Hematopoietic multipotent progenitor cell treated with erythropoietin and hydrocortisone succinate and interleukin-3 and kit ligand, for 15 days (in vitro differentiated cells): ENCODE data around the gene FCN2.

Source experiments
- DNase-seq: peaks from one replicate; pipeline ENCODE4 v3.0.0-alpha.2; 2015; ENCODE audit warnings: low spot score

FCN2 gene

GRCh38 chr9:134880484-134881312 is at the start of gene FCN2:
FCN2 (plus strand) TSS chr9:134880810; CDS start chr9:134880822, 12 bp downstream.
- DNase-seq: no peak

DNA sequence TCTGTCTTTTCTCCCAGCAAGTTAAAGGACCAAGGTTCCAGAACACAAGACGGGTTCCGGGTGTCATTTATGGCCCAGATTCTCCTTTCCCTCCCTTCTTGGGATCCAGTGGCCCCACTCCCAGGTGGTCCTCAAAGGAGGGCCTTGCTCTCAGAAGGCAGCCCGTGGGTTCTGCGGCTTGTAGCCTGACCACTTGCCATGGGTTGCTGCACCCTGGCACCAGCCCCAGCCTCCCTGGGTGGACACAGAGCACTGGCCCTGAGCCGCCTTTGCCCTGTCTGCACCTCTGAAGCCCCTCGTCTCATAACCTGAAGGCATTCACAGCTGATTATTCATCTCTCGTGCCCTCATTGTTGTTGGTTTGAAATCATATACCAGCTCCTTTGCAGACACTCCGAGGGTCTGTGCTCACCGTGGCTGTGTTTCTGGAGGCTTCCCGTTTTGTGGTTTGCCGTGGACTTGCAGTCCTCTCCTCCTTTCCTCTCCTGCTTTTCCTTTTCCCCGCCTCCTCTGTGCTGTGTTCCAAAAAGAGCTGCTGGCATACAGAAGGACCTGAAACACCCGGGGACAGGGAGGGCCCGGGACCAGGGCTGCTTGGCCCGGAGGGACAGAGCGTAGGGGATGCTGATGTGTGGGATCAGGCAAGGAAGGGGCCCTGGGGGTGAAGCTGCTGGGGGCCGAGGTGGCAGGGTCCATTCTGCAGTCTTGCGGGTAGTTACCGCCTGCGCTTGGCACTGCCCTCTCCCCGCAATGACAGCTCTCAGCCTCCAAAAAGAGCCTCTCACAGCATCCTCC is 49.5 kb upstream of the FCN2 start:
- no peak for DNase-seq

GRCh38 chr9:134832471-134832870 is 48.1 kb upstream of the FCN2 start:
- no peak for DNase-seq

- no peak for DNase-seq
These were observed 47.2 kb upstream of the FCN2 start for GRCh38 chr9:134833294-134833880.

DNA sequence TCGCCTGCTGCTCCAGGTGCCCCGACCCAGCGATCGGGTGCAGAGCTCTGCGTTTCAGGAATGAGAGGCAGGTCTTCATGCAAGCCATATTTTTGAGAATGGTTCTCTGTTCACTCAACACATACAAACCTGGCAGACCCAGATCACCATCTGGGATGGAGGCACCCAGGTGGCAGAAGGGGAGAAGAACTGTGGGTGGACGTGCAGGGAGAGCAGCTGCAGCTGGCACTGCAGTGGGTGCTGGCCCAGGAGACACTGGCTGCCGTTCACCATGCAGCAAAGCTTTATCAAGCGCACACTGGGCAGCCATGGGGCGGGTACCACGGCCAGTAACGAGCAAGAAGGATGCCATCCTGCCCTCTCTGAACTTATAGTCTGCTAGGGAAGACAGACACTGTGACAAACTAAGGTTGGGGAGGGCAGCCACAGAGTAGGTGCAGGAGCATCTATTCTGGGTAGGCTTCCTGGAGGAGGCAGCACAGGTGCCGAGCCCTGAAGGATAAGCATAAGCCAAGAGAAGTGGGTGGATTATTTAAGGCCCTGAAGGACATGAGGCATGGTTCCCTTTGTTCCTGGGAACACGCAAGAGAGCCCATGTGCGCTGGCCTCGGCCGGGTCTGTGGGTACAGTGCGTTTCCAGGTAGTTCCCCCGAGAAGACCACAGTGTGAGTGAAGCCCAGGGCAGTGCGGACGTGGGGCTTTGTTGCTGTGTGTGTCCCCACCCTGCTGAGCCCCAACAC is 46.2 kb upstream of the FCN2 start:
- no peak for DNase-seq

DNA sequence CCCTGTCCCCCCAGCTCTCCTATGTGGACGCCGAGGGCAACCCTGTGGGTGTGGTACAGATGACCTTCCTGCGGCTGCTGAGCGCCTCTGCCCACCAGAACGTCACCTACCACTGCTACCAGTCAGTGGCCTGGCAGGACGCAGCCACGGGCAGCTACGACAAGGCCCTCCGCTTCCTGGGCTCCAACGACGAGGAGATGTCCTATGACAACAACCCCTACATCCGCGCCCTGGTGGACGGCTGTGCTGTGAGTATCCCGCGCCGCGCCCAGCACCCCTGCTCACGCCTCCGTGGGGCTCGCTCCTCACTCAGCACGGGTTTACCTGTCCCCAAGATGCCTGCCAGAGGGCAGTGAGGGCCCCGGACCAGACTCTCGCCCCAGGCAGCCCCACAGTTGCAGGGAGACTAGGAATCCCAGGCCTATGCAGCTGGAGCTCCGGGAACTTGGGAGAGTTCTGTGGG is 45.6 kb upstream of the FCN2 start:
- DNase-seq: no peak

DNA sequence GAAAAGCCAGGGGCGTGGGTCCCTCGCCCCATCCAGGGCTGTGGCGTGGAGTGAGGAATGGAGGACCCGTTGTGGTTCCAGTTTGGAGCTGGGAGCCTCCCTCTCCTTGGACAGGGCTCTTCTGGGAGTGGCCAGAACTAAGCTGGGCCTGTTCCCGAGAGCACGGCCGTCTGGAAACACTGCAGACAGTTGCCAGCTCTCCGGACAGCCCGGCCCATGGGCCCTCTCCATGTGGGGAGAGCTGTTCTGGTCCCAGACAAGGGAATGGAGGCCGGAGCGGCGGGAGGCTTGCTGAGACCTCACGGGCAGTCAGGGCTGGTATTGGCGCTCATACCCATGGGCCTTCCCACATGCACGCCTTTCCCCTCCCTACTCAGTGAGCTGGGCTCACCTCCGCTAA is 45.2 kb upstream of the FCN2 start:
- DNase-seq: no peak

GRCh38 chr9:134835987-134836386 is 44.6 kb upstream of the FCN2 start:
- DNase-seq: no peak

- DNase-seq: no peak
These were observed 44.1 kb upstream of the FCN2 start for GRCh38 chr9:134836406-134836970.

- DNase-seq: no peak
These were observed 43.1 kb upstream of the FCN2 start for GRCh38 chr9:134837529-134837928.

DNA sequence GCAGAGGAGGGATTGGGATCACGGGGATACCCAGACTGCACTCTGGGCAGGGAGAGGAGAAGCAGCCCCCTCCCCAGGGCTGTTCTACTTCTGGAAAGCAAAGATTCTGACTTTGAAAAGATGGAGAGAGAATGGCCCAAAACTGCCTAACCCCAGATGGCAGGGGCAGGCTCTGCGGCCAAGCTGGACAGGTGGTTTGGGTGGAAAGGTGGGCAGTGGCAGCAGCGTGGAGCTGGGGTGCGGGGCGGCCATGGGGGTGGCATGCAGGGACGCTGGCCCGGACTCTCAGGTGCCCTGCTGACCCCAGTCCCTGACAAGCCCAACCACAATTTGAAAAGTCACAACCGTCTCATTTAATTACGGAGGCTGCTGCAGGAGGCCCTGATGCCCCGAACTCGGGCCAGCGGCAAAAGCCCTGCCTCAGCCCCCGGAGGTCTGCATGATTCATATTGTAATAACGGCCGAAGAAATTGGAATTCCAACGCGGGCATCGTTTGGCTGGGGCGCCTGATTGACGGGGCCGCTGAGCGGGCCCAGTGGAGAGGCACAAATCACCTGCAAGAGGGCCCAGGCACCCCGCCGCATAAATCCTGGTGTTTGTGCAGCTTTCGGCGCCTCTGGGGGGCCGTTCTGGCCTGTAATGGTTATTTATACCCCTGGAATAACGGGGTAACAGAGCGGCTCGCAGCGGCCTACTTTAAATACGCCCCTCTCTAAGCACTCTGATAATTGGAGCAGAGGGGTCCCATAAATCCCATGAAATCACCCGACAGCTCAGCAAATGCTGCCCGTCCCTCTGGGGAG is 41.8 kb upstream of the FCN2 start:
- no peak for DNase-seq

- no peak for DNase-seq
These were observed 41.0 kb upstream of the FCN2 start for GRCh38 chr9:134839455-134840125.

DNA sequence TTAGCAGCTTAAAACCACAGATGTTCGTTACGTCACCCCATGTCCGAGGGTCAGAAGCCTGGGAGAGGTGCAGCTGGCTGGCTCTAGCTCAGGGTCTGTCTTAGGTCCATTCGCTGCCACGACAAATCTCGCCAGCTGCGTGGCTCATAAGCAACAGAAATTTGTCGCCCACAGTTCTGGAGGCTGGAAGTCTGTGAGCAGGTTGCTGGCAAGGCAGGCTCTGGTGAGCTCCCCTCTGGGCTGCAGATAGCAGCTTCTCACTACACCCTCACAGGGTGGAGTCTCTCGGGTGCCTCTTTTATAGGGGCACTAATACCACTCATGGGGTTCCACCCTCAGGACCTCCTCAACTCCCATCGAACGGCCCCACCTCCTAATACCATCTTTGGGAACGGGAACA is 40.1 kb upstream of the FCN2 start:
- DNase-seq: no peak

DNA sequence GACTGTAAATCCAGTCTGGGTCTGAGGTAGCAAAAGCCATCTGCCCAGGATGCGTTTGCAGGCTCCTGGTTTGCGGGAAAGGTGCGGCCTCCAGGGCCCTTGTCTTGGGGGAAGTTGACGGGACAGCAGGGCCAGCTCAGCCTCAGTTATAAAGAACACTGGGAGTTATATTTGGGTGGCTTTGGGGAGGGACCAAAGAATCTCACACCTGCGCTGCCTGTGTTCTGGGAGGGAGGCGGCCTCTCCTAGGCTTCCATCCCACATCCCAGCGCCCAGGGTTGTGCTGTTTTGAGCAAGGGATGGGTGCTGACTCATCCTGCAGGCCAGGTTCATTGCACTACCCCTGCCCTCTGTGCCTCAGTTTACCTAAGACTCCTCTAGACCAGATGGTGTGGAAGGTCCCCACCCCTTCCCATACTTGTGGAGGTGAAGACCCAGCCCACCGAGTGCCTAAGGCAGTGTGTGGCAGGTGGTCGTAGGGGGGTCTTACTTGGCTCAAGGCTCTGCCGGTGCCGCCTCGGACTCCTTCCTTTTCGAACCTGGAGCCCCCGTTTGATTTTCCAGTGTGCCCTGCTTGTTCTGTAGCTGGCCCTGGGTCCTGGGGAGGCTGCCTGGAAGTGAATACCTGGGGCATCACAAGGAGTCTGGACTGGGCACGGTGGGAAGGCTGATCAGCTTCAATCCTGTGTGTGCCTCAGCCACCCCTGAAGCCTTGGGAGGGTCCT is 39.3 kb upstream of the FCN2 start:
- no peak for DNase-seq

- DNase-seq: no peak
These were observed 38.3 kb upstream of the FCN2 start for GRCh38 chr9:134842321-134842720.

- DNase-seq: no peak
These were observed 36.9 kb upstream of the FCN2 start for GRCh38 chr9:134843740-134844139.

DNA sequence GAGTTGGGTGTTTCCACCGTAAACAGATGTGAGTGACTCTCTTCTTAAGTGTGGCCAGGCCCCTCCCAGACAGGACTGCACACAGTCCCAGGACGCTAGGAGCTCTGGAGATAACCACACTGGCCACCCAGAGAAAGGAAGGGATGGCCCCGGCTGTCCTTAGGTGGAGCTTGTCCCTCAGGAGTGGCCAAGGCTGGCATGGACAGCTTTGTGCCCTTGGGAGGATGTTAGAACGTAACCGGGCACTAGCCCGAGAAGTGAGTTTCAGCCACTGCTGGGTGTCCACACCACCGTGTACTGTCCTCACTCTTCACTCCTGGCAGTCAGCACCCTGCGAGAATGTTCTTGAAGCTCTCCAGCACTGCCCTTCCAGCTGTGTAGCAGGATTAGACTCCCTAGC is 35.8 kb upstream of the FCN2 start:
- DNase-seq: no peak

DNA sequence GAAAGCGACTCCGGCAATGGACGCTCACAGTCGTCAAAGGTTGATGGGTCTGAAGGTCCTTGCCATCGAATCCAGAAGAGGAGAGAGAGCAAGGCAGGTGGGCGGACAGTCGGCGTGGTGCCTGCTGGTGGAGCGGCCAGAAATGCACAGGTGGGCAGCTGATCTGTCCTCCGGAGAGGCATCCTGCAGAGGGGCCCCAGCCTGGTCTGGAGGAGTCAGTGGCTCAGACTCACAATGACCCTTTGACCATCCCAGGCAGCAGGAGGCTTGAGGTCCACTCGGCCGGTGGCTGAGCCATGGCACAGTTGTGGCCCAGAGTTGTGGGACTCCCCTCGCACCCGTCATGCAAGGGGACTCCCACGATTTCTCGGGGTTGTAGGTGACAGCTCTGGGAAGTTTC is 34.4 kb upstream of the FCN2 start:
- DNase-seq: no peak

GRCh38 chr9:134846699-134847098 is 33.9 kb upstream of the FCN2 start:
- no peak for DNase-seq

- no peak for DNase-seq
These were observed 33.5 kb upstream of the FCN2 start for GRCh38 chr9:134847138-134847537.
